NCI-H2171 (cell line): ENCODE measurements around the gene PLXNA1.

Source experiments
- DNase-seq: peaks from one replicate; lab custom pipeline; 2025; lab: John Stamatoyannopoulos, UW

The PLXNA1 gene

DNA sequence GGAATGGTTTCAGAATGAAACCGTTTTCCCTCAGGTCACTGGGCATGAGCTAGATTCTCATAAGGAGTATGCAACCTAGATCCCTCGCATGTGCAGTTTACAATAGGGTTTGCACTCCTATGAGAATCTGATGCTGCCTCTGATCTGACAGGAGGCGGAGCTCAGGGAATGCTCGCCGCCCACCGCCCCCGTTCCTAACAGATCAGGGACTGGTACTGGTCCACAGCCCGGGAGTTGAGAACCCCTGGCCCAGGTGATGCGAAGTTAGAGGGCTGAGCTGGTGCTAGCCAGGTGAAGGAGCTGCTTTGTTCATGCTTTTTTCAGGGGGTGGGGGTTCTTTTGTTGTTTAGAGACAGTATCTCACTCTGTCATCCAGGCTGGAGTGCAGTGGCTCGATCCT is 15.5 kb upstream of the PLXNA1 start:
- DNase-seq = no peak

DNA sequence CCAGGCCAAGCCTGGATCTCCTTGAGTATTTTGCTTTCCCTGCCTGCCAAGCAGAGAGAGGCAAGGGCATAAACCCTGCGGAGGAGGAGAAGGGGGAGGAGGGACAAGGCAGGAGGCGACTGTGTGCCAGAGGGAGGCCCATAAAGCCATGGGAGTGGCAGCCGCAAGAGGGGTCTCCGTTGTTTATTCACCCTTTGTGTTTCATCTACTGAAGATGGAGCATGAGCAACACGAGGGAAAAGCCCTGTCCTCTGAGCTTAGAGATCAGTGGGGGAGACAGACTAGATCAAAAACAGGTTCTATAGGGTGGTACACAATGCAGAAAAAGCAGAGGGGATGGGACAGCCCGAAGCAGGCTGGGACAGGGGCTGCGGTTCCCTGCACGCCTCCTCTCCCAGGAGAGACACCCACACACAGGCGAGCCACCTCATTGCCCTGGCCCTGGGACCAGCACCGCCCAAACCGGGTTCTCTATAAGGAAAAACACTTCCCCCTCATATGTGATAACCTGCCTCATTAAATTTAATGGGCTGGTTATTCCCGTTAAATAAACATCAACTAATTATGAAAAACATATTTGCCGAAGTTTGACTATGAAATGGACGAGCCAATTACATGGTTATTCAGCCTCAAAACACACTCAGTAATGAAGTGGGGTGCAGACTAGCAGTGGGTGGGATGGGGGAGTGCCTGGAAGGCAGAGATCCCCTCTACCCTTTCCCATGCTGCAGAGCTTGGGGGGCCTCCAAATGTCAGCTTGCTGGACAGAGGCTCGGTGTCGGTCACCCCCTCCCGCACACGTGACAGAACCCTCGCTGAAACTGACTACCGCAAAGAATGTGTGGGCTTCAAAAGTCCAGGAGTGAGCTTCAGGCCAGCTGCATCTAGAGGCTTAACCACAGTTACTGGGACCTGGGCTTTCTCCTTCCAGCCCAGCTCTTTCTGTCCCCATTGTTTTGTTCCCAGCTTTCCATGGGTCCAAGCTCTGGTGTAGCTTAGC is 14.2 kb upstream of the PLXNA1 start:
- no peak for DNase-seq

DNA sequence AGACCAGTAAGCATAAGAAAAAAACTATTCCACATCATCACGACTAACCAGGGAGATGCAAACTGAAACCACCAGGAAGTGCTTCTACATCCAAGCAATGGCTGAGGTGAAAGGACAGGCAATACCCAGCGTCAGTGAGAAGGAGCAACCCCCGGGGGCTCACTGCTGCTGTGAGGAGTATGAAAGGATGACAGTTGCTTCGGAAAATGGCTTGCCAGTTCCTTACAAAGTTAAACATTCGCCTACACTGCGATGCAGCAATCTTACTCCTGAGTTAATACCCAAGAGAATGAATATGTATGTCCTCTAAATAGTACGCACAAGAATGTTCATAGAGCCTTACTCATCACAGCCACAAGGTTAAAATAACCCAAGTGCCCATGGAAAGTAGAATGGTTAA is 13.3 kb upstream of the PLXNA1 start:
- no peak for DNase-seq

DNA sequence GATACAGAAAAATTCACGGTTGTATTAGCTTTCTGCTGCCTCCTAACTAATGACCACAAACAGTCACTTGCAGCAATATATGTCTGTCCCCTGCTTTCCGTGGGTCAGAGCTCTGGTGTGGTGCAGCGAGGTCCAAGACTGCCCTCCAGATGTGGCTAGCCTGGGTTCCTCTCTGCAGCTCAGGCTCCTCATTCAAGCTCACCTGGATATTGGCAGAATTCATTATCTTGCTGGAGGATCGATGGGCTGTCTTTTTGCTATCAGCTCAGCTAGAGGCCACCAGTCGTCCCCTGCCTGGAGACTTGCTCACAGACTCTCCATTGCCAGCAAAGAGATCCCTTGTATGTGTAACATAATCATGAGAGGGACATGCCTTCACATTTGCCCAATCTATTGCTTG is 12.8 kb upstream of the PLXNA1 start:
- DNase-seq = no peak

DNA sequence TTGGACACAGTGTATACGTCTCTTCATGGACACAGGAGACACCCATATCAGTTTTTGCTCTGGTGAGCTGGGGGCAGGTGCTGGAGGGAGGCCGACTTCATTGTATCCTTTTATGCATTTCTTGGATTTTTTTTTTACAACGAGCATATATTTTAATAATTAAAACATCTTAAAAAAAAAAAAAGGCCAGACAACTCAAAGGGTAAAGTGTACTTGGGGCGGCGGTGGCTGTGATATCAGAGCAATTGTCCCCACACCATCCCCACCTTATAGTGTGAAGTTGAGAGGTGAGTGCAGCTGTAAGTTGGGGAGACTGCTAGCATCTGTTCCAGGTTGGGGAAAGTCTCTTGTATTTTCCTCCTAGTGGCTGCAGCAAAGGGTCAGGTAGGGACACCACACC is 12.0 kb upstream of the PLXNA1 start:
- no peak for DNase-seq

DNA sequence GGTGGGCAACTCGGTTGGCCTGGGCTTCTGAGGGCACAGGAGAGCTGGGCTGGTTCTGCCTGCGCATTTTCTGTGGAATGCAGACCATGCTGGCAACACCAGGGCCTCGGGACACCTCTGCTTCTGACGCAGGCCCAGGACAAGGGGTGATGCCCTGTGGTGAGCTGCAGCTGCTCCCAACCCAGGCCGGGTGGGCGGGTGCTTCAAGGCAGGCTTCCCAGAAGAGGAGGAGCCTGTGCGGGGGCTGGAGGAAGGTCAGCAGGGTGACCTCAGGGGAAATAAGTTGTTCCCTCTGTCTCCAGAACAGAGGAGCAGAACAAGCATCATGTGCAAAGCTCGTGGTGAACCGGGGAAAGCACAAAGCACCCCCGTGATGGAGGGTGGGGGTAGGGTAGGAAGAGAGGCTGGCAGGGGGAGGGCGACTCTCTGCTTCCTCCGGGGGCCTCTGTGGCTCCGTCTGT is 11.0 kb upstream of the PLXNA1 start:
- no peak for DNase-seq

DNA sequence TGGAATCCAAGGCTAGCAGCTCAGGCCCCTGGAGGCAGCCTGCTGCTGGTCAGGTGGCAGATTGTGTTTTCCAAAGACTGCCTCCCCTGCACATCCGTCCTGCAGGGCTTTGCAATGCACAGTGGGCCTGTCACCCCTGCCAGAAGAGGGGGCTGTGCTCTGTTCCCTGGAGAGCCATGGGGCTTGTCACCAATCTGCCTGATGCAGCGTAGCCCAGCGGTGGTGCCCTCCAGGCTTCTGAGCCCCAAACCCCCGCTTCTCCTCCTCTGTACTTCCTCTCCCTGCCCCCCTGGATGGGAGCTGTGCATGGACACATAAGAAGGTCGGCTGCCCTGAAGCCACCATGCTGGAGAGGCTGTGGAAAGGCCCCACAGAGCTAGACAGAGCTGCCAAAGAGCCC is 10.0 kb upstream of the PLXNA1 start:
- no peak for DNase-seq

DNA sequence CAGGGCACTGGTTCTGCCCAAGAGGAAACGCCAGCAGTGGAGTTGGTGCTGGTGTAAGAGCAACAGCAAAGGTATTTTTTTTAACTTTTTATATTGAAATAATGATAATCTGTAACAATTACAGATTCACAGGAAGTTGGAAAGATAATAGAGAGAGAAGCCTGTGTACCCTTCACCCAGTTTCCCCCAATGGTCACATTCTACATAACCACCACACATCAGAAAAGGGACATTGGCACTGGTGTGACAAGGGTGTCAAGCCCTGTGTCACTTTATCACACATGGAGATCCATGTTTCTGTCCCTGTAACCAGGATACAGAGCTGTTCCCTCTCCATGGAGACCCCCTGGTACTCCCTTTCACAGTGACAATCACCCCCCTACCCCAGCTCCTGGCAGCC is 9.1 kb upstream of the PLXNA1 start:
- no peak for DNase-seq

DNA sequence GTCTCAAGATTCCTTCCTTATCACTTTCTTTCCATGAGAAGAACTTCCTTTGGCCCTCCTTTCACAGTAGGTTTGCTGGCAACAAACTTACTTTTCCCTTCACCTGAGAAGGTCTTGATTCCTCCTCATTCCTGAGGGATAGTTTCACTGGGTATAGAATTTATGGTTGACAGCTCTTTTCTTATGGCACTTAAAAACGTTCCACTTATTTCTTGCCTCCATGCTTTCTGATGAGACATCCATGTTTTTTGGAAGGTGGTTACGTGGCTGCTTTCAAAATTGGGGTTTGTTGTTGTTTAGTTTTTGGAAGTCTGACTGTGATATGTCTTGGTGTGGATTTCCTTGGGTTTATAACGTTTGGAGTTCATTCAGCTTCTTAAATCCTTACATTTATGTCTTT is 8.2 kb upstream of the PLXNA1 start:
- DNase-seq = no peak

DNA sequence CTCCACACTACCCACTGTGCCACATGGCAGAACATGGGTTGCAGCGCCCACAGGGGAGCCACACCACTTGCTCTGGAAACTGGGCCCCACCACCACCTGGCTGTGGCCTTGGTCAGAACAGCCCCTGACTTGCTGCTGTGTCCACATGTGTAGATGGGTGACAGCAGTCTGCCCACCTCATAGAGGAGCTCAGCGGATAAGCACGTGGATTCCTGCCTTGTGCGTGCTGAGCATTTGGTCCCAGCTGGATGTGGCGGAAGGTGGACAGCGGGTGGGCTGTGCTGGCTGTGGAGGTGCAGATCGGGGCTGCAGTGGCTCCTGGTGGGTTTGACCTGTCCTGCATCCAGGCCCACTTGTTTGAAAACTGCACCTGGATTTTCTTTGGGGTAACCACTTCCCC is 6.0 kb upstream of the PLXNA1 start:
- DNase-seq = no peak

DNA sequence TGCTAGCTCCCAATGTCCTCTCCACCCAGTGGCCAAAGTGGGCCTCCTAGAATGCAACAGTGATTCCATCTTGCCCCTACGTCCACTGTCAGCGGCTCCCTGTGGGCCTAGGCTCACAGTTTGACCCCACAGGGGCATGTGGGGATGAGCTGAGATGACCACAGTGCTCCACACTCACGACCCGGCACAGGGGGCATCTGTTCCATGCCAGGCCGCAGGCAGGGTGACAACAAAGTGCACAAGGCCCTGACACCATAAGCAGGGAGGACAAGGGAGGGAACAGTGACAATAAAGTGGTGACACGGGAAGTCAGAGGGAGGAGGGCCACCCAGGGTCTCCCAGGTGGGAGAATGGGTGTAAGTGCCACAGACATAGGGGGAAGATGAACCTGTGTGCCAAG is 5.1 kb upstream of the PLXNA1 start:
- no peak for DNase-seq

DNA sequence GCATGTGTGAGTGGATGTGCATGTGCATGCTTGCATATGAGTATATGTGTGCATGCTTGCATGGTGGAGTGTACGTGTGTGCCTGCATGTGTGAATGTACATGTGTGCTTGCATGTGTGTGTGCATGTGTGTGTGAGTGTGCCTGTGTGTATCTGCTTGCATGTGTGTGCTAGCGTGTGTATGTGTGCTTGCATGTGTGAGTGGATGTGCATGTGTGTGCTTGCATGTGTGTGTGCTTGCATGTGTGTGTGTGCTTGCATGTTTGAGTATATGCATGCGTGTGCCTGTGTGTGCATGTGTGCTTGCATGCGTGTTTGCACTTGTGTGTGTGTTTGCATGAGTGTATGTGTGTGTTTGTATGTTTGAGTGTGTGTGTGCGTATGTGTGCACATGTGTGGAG is 4.6 kb upstream of the PLXNA1 start:
- DNase-seq = no peak

DNA sequence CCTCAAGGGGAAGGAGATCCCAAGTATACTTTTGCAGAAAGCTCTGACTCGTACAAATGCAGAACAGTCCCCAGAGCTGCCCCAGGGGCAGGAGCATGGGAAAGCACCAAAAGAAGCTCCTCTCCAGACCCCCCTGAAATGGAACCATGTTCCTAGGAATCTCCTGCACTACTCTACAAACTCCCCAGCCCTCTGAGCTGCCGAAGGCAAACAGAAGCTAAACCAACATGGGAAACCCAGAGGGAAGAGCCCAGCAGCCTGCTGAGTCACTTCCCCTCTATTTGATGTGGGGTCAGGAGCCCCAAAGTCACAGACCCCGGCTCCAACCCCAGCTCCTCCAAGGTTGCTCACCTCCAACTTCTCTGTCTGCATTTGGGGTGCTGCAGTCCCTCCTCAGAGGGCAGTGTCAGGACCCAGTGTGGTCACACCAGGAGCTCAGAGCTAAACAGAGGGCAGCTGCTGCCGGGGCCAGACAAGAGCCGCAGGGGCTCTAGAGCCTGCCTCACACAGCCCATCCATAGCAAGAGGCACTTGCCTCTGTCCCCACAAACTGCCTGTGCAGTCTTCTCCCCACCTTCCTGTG is 3.8 kb upstream of the PLXNA1 start:
- no peak for DNase-seq

DNA sequence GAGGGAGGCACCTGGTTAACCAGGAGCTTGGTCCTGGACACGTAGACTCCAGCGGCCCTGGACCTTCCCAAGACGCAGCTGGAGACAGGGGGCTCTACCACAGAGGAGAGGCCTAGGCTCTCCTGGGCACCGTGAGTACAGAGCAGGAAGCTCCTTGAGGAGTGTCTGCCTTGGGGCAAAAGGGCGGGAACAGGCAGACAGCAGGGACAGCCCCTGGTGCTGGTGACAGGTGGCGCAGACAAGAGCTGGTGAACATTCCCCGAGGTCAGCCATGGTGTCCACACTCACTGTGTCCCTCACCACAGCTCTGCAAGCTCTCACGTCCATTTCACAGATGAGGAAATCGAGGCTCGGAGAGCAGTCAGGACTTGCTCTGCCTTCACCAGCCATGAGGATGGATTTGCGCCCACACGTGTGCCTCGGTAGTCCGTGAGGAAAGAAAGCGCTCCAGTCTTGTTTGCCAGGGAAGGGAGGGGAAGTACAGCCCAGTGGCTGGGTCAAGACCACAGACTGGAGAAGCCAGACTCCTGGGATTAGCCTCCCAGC is 2.6 kb upstream of the PLXNA1 start:
- DNase-seq = no peak

DNA sequence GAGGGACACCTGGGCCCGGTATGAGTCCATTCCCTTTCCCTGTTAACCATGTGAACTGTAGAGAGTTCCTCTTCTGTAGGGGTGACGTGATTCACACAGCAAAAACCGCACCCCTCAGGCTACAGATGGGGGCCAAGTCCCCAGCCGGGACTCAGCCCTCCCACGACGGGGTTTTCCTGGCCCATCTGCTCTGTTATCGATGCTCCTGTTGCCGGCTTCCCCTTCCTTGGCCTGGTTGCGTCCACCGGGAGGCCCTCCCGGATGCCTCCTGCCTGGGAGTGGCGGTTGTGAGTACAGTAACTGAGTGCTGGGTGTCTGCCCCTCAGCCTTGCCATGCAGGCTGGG is 817 bp upstream of the PLXNA1 start:
- DNase-seq = no peak

DNA sequence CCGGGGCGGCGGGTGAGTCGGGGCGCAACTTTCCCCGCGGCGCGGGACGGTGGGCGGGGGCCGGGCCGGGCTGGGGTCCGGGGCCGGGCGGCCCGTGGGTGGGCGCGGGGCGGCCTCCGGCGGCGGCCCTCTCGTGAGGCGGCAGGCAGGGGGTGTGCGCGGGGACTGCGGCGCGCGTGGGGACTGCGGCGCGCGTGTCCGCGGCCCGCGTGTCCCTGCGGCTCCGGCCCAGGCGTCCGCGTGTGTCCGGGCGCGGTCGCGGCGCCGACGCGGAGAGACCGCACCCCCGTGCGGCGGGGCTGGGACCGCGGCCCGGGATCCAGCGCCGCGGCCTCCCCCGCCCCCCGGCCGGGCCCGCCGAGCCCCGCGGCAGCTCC is 349 bp downstream of the PLXNA1 start:
- no peak for DNase-seq

DNA sequence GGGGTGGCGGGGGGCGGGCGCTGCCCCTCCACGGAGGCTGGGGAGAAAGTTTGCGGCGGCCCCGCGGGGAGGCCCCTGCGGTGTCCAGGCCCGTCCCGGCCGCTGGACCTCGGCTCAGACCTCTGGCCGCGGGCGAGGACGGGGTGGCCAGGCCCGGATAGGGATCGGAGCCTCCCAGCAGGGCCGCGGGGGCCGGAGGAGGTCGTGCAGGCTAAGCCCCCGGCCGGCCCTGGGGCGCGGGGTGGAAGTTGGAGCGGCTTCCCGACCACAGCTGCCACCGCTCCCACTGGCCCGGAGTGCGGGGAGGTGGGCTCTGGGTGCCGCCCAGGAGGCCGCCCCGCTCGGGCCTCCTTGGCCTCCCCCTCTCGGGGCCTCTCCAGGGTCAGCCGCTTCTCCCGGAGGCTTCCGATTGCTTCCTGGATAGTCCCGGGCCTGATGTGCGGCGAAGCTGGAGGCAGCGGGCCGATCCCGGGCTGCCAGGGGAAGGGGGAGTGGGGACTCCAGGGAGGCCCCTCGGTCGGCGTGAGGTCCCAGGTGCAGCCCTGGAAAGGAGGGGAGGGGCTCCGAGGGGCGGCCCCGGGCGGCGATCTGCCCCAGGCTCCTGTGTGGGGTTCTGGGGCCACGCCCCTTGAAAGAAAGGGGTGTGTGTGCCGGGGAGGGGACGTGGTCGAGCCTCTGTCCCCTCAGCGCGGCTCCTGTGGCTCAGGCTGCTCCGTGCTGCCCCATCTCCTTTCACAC is 907 bp downstream of the PLXNA1 start:
- peak; percentile 19 for DNase-seq

DNA sequence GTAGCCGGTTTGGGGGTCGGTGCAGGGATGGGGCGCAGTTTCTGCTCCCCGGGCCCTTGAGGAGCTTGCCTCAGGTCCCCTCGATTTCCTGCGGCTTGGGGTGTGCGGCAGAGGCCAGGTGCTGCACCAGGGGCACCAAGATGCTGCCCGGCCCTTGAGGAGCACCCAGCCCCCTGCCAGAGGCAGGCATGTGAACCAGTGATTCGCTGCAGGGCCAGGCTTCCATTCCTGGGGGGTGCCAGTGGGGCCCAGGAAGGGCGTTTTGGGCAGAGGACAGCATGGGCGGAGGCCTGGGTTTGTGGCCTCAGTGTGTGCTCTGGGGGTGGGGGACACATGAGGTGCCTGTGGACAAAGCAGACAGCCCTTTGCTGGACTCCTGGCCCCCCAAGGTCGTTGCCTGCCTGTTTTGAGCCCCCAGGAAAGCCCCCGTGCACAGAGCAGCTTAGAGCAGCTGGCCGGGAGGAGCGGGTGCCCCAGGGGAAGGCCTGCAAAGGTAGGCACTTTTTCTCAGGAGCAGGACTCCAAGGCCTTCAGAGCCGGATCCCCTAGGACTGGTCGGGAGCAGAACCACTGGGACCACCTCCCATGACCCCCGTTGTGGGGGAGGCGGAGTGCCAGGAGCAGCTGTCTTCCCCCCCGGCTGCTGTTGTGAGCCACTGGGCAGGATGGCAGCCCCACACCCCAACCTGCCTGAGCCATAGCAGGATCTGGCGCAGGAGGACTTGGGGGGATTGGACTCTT is 1.6 kb downstream of the PLXNA1 start:
- no peak for DNase-seq

DNA sequence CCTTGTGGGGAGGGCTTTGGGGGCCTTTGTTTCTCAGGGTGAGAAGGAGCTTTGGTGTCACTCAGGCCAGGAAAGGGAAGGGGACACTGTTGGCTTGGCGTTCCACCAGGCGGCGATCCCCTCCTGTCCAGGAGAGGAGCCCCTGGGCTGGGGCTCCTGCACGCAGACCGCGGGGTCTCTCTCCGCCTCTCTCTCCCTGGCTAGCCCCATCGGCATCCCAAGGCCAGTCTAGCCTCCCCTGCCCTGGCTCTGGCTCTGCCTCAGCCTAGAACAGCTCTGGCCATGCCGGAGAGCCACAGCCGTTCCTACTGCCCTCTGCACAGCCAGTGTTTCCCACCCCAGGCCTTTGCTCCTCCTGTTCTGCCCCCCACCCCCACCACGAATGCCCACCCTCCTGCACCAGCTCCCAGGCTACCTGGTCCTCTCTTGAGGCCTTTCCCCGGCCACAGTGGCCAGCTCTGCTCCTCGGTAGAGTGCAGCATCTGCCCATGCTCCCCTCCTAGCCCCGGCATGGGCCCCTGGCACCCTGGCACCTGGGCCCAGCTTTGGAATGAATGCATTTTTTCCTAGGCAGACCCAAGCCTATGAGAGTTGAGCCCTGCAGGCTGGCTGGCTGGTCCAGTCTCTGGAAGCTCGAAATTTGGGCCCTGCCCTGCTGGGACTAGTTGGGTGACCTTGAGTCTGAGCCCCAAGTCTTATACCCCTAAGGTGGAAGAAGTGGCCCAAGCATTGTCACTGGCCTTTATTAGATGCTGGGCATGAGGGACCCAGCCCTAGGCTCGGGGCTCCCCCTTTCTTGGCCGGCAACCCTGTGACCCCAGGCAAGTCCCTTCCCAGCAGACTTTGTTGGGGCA is 2.4 kb downstream of the PLXNA1 start:
- DNase-seq = no peak

DNA sequence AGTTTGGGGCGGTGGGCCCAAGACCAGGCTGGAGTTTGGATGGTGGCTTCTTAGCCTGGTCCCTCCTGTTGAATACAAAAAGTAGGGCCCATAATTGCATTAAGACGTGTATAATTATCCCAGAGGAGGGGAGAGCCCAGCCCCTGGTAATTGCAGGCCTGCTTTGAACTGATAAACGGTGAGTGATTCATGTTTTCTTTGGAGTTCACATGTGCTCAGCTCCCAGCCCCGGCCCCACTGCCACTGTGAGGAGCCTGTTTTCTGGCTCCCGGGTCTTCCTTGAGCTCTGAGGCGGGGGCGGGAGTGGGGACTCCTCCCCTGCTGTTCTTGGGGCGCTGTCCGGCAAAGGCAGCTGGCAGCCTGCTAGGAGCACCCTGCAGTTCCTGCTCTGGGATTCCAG is 3.1 kb downstream of the PLXNA1 start:
- DNase-seq = no peak

DNA sequence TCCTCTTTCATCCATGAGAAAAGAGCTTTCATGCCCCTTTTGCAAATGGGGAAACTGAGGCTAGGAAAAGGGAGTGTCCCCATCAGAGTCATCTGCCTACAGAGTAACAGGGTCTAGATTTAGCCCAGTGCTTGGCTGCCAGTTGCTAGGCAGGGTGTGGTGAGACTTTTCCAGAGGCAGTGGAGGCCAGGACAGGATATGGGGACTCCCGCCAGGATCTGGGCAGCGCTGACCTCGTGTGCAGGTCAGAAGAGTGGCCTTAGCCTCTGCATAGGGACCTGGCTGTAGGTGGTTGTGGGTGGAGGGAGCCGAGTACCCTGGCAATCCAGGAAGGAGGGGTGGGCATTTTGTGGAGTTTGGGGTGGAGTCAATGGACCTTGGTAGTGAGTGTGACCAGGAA is 4.2 kb downstream of the PLXNA1 start:
- no peak for DNase-seq
